SK-N-SH (cell line): Measurements from ENCODE around the gene OR6P1.

Experiments used
- JUND ChIP-seq: IDR thresholded peaks from 2 replicates; pipeline ENCODE4 v1.4.0; 2012
- POLR2AphosphoS5 ChIP-seq: IDR thresholded peaks from 2 replicates; pipeline ENCODE4 v1.6.1; 2012; ENCODE audit warnings: low read depth, low read length
- TEAD4 ChIP-seq: IDR thresholded peaks from 2 replicates; pipeline ENCODE4 v1.4.0; 2012; ENCODE audit warnings: mild to moderate bottlenecking, borderline replicate concordance; ENCODE audit not compliant: insufficient read depth
- TF ChIP-seq, protein P1 (sequence below): fragments of 150-350 bp; IDR thresholded peaks from 2 replicates; pipeline ENCODE4 v1.6.1; 2017; ENCODE audit warnings: antibody characterized with exemption, low read length, low read depth, borderline replicate concordance

DNA sequence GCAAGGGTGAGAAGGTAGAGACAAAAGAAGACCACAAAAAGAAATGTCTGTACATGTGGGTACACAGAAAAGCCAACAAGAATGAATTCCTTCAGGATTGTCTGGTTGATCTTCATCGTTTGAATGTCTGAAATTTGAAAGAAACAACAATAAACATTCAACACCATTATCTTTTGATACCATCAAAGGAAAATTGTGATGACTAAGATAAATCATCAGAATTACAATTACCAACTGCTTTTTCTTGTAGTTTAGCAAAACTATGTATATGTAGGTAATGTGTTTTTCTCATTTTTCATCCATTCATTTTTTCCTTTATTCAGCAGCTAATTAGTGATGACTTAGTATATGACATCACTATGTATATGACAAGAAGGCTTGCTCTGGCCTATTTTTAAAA is 9.4 kb upstream of the OR6P1 start, which contains the start of gene OR10X1:
- TF ChIP-seq, protein P1, sequence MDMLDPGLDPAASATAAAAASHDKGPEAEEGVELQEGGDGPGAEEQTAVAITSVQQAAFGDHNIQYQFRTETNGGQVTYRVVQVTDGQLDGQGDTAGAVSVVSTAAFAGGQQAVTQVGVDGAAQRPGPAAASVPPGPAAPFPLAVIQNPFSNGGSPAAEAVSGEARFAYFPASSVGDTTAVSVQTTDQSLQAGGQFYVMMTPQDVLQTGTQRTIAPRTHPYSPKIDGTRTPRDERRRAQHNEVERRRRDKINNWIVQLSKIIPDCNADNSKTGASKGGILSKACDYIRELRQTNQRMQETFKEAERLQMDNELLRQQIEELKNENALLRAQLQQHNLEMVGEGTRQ = no peak
- TF ChIP-seq TEAD4 = no peak
- no peak for TF ChIP-seq JUND
- TF ChIP-seq POLR2AphosphoS5 = no peak
